ENCODE results near the gene IL17RC. TPM values are rescaled to one million over a fixed set of nuclear protein-coding genes. Genes with fewer than 3 reads are reported as not detected.
A peak's percentile ranks its signal among the peaks of the same experiment; 100 is the strongest.
"Not testable (repeated sequence)": the region's sequence is repeated elsewhere in the genome, so short reads cannot be mapped to it uniquely, and the experiment has no call there.

Gene IL17RC
- total RNA-seq, 2 donors from 2014 or later = 21.2 to 26.8 TPM

- Histone ChIP-seq H3K9me3 (no peaks in the 10 kb centered on the region), H3K27ac (no peak overlapping the region)
- intact Hi-C loops (cut with DNase I) = no loop called here
These were observed 27.5 kb upstream of the IL17RC start for GRCh38 chr3:9889405-9889804.

GRCh38 chr3:9890249-9891071 lies 26.4 kb upstream of the IL17RC start, which contains the start of gene JAGN1:
Gene JAGN1 (plus strand): TSS chr3:9890610. CDS start chr3:9890723, 113 bp downstream.
- Histone ChIP-seq H3K27me3 (no peaks in the 10 kb centered on the region), H3K4me3 (peak within 1 kb of the TSS; percentile 67), H3K9ac (ENCODE audit: low read depth in 2 of 2, low read length in 2 of 2) (peak within 1 kb of the TSS; percentile 90 to 96), H3K27ac (peak within 1 kb of the TSS; percentile 86), H3K4me1 (peaks cover 4% of the 10 kb centered on the region), H3K9me3 (no peaks in the 10 kb centered on the region), H3K36me3 (no peaks in the 10 kb centered on the region)
- DNase-seq = peak; percentile 94
- TF ChIP-seq CTCF (IDR thresholded peaks at IDR 0.05) = no peak
- intact Hi-C loops (cut with DNase I) = no loop called here

More at GRCh38 chr3:9889405-9889804, 27.5 kb upstream of the IL17RC start:
- H3K9ac ChIP-seq (ENCODE audit: low read depth in 2 of 2, low read length in 2 of 2) = no peak overlapping the region
- H3K4me3 ChIP-seq = no peak overlapping the region
- H3K27me3 ChIP-seq = no peaks in the 10 kb centered on the region
- H3K4me1 ChIP-seq = peaks cover 4% of the 10 kb centered on the region
- DNase-seq = no peak
- no peaks in the 10 kb centered on the region for H3K36me3 ChIP-seq
- TF ChIP-seq CTCF (IDR thresholded peaks at IDR 0.05) = no peak

- peaks cover 4% of the 10 kb centered on the region for H3K4me1 ChIP-seq
- no peaks in the 10 kb centered on the region for H3K27me3 ChIP-seq
- intact Hi-C loops (cut with DNase I) = no loop called here
These were observed 25.8 kb upstream of the IL17RC start for GRCh38 chr3:9891072-9891622.

GRCh38 chr3:9893739-9894138 lies 23.2 kb upstream of the IL17RC start:
- Histone ChIP-seq H3K27me3 (no peaks in the 10 kb centered on the region), H3K9ac (ENCODE audit: low read depth in 2 of 2, low read length in 2 of 2) (no peak overlapping the region), H3K27ac (peak overlapping the region; percentile 47), H3K4me1 (peaks cover 14% of the 10 kb centered on the region), H3K4me3 (no peak overlapping the region), H3K36me3 (no peaks in the 10 kb centered on the region), H3K9me3 (no peaks in the 10 kb centered on the region)
- intact Hi-C loops (cut with DNase I) = no loop called here
- DNase-seq = no peak
- TF ChIP-seq CTCF (IDR thresholded peaks at IDR 0.05) = no peak

More at GRCh38 chr3:9891072-9891622, 25.8 kb upstream of the IL17RC start:
- Histone ChIP-seq H3K4me3 (peak overlapping the region; percentile 67), H3K27ac (peak overlapping the region; percentile 86), H3K9ac (ENCODE audit: low read depth in 2 of 2, low read length in 2 of 2) (peak overlapping the region; percentile 90 to 96), H3K9me3 (no peaks in the 10 kb centered on the region), H3K36me3 (no peaks in the 10 kb centered on the region)
- TF ChIP-seq CTCF (IDR thresholded peaks at IDR 0.05) = no peak
- no peak for DNase-seq

- H3K27me3 ChIP-seq; H3K36me3 ChIP-seq; H3K4me3 ChIP-seq; DNase-seq; H3K9me3 ChIP-seq; intact Hi-C loops (cut with DNase I); H3K9ac ChIP-seq (ENCODE audit: low read depth in 2 of 2, low read length in 2 of 2); H3K27ac ChIP-seq: not testable (repeated sequence)
- H3K4me1 ChIP-seq = peaks cover 14% of the 10 kb centered on the region
These were observed 21.2 kb upstream of the IL17RC start for GRCh38 chr3:9895715-9896114.

GRCh38 chr3:9896755-9897407 lies 20.0 kb upstream of the IL17RC start:
- DNase-seq; intact Hi-C loops (cut with DNase I); H3K27me3 ChIP-seq; H3K4me3 ChIP-seq; H3K9me3 ChIP-seq; H3K36me3 ChIP-seq: not testable (repeated sequence)
- Histone ChIP-seq H3K27ac (peak overlapping the region; percentile 97), H3K4me1 (peaks cover 13% of the 10 kb centered on the region), H3K9ac (ENCODE audit: low read depth in 2 of 2, low read length in 2 of 2) (peak overlapping the region in 1 of 2 donors; percentile 88)
